22Rv1 (cell line): ENCODE results near the gene GDPD5.

Experiments used
- ZFX ChIP-seq: fragments of 450-650 bp; IDR thresholded peaks from 2 replicates; pipeline ENCODE4 v1.6.1; 2017; ENCODE audit warnings: antibody characterized with exemption, borderline replicate concordance
- TF ChIP-seq, protein P1 (sequence below): fragments of 450-650 bp; IDR thresholded peaks from 2 replicates; pipeline ENCODE4 v1.5.1; 2017; ENCODE audit warnings: mild to moderate bottlenecking

DNA sequence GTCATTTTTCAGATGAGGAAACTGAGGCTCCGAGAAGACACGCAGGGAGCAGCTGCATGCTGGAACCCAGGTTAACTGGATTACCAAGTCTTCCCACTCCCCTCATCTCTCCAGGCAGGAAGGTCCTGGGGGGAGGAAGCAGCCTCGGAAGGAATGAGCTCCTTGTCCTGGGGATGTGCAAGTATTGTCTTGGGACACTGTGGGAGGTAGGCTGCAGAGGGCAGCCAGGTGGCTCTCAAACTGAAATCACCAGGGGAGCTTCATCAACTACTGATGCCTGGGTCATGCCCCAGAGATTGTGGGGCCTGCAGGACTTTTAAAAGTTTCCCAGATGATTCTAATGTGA, 7.6 kb downstream of the GDPD5 start:
- TF ChIP-seq, protein P1, sequence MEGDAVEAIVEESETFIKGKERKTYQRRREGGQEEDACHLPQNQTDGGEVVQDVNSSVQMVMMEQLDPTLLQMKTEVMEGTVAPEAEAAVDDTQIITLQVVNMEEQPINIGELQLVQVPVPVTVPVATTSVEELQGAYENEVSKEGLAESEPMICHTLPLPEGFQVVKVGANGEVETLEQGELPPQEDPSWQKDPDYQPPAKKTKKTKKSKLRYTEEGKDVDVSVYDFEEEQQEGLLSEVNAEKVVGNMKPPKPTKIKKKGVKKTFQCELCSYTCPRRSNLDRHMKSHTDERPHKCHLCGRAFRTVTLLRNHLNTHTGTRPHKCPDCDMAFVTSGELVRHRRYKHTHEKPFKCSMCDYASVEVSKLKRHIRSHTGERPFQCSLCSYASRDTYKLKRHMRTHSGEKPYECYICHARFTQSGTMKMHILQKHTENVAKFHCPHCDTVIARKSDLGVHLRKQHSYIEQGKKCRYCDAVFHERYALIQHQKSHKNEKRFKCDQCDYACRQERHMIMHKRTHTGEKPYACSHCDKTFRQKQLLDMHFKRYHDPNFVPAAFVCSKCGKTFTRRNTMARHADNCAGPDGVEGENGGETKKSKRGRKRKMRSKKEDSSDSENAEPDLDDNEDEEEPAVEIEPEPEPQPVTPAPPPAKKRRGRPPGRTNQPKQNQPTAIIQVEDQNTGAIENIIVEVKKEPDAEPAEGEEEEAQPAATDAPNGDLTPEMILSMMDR, result no peak
- no peak for TF ChIP-seq ZFX
